ENCODE measurements around the gene GNAI2.

- TF ChIP-seq CTCF (optimal IDR thresholded peaks at IDR 0.05 in 1 of 3, IDR thresholded peaks at IDR 0.05 in 1 of 3, conservative IDR thresholded peaks at IDR 0.05 in 1 of 3; ENCODE audit: extremely low read depth in 1 of 3, insufficient read depth in 2 of 3, low read length in 3 of 3) (peak in 1 of 3 experiments; percentile 6), EZH2 (IDR thresholded peaks at IDR 0.05; ENCODE audit: low read length) (no peak)
These were observed 1.9 kb downstream of the GNAI2 start for GRCh38 chr3:50237754-50238548.
